Liver (tissue), 9 donors: Measurements from ENCODE around the gene METTL21C. TPM values are rescaled to one million over a fixed set of nuclear protein-coding genes. Genes with fewer than 3 reads are reported as not detected.

ENCODE experiments used
- DNase-seq: peaks from one replicate; pipeline ENCODE4 v3.0.0-alpha.2; 2017; ENCODE audit warnings: low spot score
- H3K27ac ChIP-seq, 2 donors: one replicate each; pipeline ENCODE4 v1.7.0; 2013; ENCODE audit warnings: inconsistent platforms in 2 of 2, low read length in 2 of 2, control low read depth in 1 of 2, low read depth in 1 of 2, mild to moderate bottlenecking in 1 of 2
- H3K27me3 ChIP-seq, 4 donors: one replicate each; pipeline versions ENCODE4 v1.6.1 to v1.7.0; 2013; ENCODE audit warnings: low read length in 3 of 4, inconsistent platforms in 1 of 4, mild to moderate bottlenecking in 1 of 4, moderate library complexity in 1 of 4; ENCODE audit not compliant: control insufficient read depth in 4 of 4, insufficient read depth in 4 of 4
- H3K36me3 ChIP-seq, 4 donors: one replicate each; pipeline versions ENCODE4 v1.6.1 to v1.7.0; 2013; ENCODE audit warnings: low read length in 3 of 4, mild to moderate bottlenecking in 3 of 4, low read depth in 1 of 4, moderate library complexity in 1 of 4; ENCODE audit not compliant: control insufficient read depth in 4 of 4, insufficient read depth in 3 of 4
- H3K4me1 ChIP-seq, 4 donors: one replicate each; pipeline versions ENCODE4 v1.6.1 to v1.7.0; 2013; ENCODE audit warnings: low read length in 3 of 4, mild to moderate bottlenecking in 3 of 4, moderate library complexity in 1 of 4; ENCODE audit not compliant: control insufficient read depth in 4 of 4, insufficient read depth in 4 of 4
- H3K4me3 ChIP-seq, 3 donors: one replicate each; pipeline versions ENCODE4 v1.6.1 to v1.7.0; 2013; ENCODE audit warnings: low read length in 3 of 3, control low read depth in 1 of 3, low read depth in 1 of 3, mild to moderate bottlenecking in 1 of 3
- H3K9ac ChIP-seq, 2 donors: one replicate each; pipeline ENCODE4 v1.7.0; 2013; ENCODE audit warnings: low read length in 2 of 2, mild to moderate bottlenecking in 2 of 2, moderate library complexity in 2 of 2, control low read depth in 1 of 2, low read depth in 1 of 2
- H3K9me3 ChIP-seq, 4 donors: one replicate each; pipeline versions ENCODE4 v1.6.1 to v1.7.0; 2013; ENCODE audit warnings: low read length in 3 of 4; ENCODE audit not compliant: control insufficient read depth in 4 of 4
- ATF3 ChIP-seq: IDR thresholded peaks from 2 replicates; pipeline ENCODE4 v1.6.1; 2016; ENCODE audit warnings: antibody characterized with exemption
- CTCF ChIP-seq: fragments of 150-350 bp; IDR thresholded peaks from 2 replicates; pipeline ENCODE4 v1.5.1; 2017; ENCODE audit warnings: improper control_type of control experiment, low read depth, low read length; ENCODE audit not compliant: missing input control
- EGR1 ChIP-seq, 2 donors: IDR thresholded peaks; 2 replicates each; pipeline ENCODE4 v1.6.1; 2016 to 2018; ENCODE audit warnings: antibody characterized with exemption in 2 of 2, low read depth in 2 of 2
- FOXA1 ChIP-seq: IDR thresholded peaks from 2 replicates; pipeline ENCODE4 v1.6.1; 2016; ENCODE audit warnings: antibody characterized with exemption
- FOXA2 ChIP-seq: IDR thresholded peaks from 2 replicates; pipeline ENCODE4 v1.6.1; 2016; ENCODE audit warnings: antibody characterized with exemption
- GABPA ChIP-seq, 2 donors: IDR thresholded peaks in 1 of 2; conservative IDR thresholded peaks in 1 of 2; 2 replicates each; pipeline ENCODE4 v1.6.1; 2016; ENCODE audit warnings: antibody characterized with exemption in 2 of 2, mild to moderate bottlenecking in 1 of 2, moderate library complexity in 1 of 2
- HNF4A ChIP-seq, 2 donors: conservative IDR thresholded peaks; 2 replicates each; pipeline ENCODE4 v1.6.1; 2016; ENCODE audit warnings: antibody characterized with exemption in 2 of 2, mild to moderate bottlenecking in 2 of 2
- HNF4G ChIP-seq: IDR thresholded peaks from 2 replicates; pipeline ENCODE4 v1.6.1; 2016; ENCODE audit warnings: antibody characterized with exemption
- JUND ChIP-seq, 2 donors: IDR thresholded peaks; 2 replicates each; pipeline ENCODE4 v1.6.1; 2016; ENCODE audit warnings: antibody characterized with exemption in 2 of 2
- MAX ChIP-seq: IDR thresholded peaks from 2 replicates; pipeline ENCODE4 v1.6.1; 2016; ENCODE audit warnings: antibody characterized with exemption
- NR2F2 ChIP-seq: IDR thresholded peaks from 2 replicates; pipeline ENCODE4 v1.6.1; 2016; ENCODE audit warnings: antibody characterized with exemption
- RAD21 ChIP-seq, 2 donors: IDR thresholded peaks; 2 replicates each; pipeline ENCODE4 v1.6.1; 2016; ENCODE audit warnings: antibody characterized with exemption in 2 of 2, mild to moderate bottlenecking in 2 of 2
- REST ChIP-seq: IDR thresholded peaks from 2 replicates; pipeline ENCODE4 v1.6.1; 2016; ENCODE audit warnings: antibody characterized with exemption, mild to moderate bottlenecking
- RXRA ChIP-seq, 2 donors: IDR thresholded peaks; 2 replicates each; pipeline ENCODE4 v1.6.1; 2017 to 2018; ENCODE audit warnings: antibody characterized with exemption in 2 of 2, mild to moderate bottlenecking in 1 of 2
- SP1 ChIP-seq: IDR thresholded peaks from 2 replicates; pipeline ENCODE4 v1.6.1; 2018; ENCODE audit warnings: antibody characterized with exemption, mild to moderate bottlenecking
- TAF1 ChIP-seq: conservative IDR thresholded peaks from 2 replicates; pipeline ENCODE4 v1.6.1; 2016; ENCODE audit warnings: antibody characterized with exemption, mild to moderate bottlenecking
- YY1 ChIP-seq: IDR thresholded peaks from 2 replicates; pipeline ENCODE4 v1.6.1; 2016; ENCODE audit warnings: antibody characterized with exemption, mild to moderate bottlenecking
- ZBTB33 ChIP-seq: IDR thresholded peaks from 2 replicates; pipeline ENCODE4 v1.6.1; 2016; ENCODE audit warnings: antibody characterized with exemption
- WGBS: extraction: QIAGEN DNeasy Blood & Tissue Kit; methylation state at CpG from one replicate; pipeline ENCODE4 v1.1.7; 2013; 5-methylcytosine and 5-hydroxymethylcytosine counted together
- polyA plus RNA-seq, 2 donors: library from polyadenylated mRNA; stranded (reverse) in 1 of 2; unstranded in 1 of 2; fragments of 200-250 nt in 1 of 2; fragments of >200 nt in 1 of 2; fragmentation: Nextera tagmentation in 1 of 2; extraction: Ambion mirVana in 1 of 2; gene quantifications; one replicate each; pipeline versions ENCODE4 v1.2.1 to v1.2.3, GENCODE V29; 2013 to 2015
- total RNA-seq, 2 donors: library from RNA; depleted of rRNA; stranded (reverse); fragments of >200 nt; gene quantifications; one replicate each; pipeline ENCODE4 v1.2.3, GENCODE V29; 2014
- donor health status: healthy.
- donor health status: healthy.
- donor health status: healthy.
- donor health status: healthy.
- donor health status: healthy.

METTL21C gene
- total and polyA plus RNA-seq, 4 donors, result 0.09 TPM; not detected in 3

- WGBS, result 93% methylated on average over 4 of the region's 4 CpGs
- Histone ChIP-seq H3K4me1 (no peaks in the 10 kb centered on the region), H3K36me3 (no peaks in the 10 kb centered on the region), H3K4me3 (no peak overlapping the region), H3K9ac (no peak overlapping the region), H3K27ac (no peak overlapping the region), H3K27me3 (peaks cover 0 to 9% (median 3%) of the 10 kb centered on the region in 4 donors), H3K9me3 (no peaks in the 10 kb centered on the region)
- TF ChIP-seq TAF1, result no peak
- no peak for TF ChIP-seq RXRA (IDR thresholded peaks at IDR 0.05)
- no peak for TF ChIP-seq MAX
- no peak for TF ChIP-seq CTCF
- no peak for TF ChIP-seq ZBTB33
- TF ChIP-seq HNF4A (conservative IDR thresholded peaks at IDR 0.05), result no peak
- TF ChIP-seq HNF4G, result no peak
- TF ChIP-seq RAD21 (IDR thresholded peaks at IDR 0.05), result no peak
- no peak for TF ChIP-seq FOXA1
- TF ChIP-seq YY1, result no peak
- no peak for TF ChIP-seq NR2F2
- TF ChIP-seq REST, result no peak
- no peak for TF ChIP-seq EGR1 (IDR thresholded peaks at IDR 0.05; ENCODE audit: low read depth in 2 of 2)
- no peak for TF ChIP-seq GABPA (IDR thresholded peaks at IDR 0.05 in 1 of 2, conservative IDR thresholded peaks at IDR 0.05 in 1 of 2)
- no peak for TF ChIP-seq JUND (IDR thresholded peaks at IDR 0.05)
- no peak for TF ChIP-seq ATF3
- no peak for TF ChIP-seq FOXA2
- TF ChIP-seq SP1, result no peak
- DNase-seq, result no peak
These were observed 4.0 kb downstream of the METTL21C start for GRCh38 chr13:102690883-102691282.
